Mucosa of rectum (tissue), 2 donors: Measurements from ENCODE around the gene SERPINF2.
A peak's percentile ranks its signal among the peaks of the same experiment; 100 is the strongest.
"Not testable (repeated sequence)": the region's sequence is repeated elsewhere in the genome, so short reads cannot be mapped to it uniquely, and the experiment has no call there.

ENCODE experiments used
- H3K27ac ChIP-seq, 2 donors: one replicate each; pipeline ENCODE4 v1.7.0; 2013; ENCODE audit warnings: inconsistent platforms in 2 of 2, low read depth in 2 of 2, low read length in 2 of 2
- H3K27me3 ChIP-seq, 2 donors: one replicate each; pipeline ENCODE4 v1.7.0; 2013; ENCODE audit warnings: low read length in 2 of 2; ENCODE audit not compliant: control insufficient read depth in 2 of 2, insufficient read depth in 2 of 2
- H3K36me3 ChIP-seq, 2 donors: one replicate each; pipeline ENCODE4 v1.7.0; 2013; ENCODE audit warnings: low read length in 2 of 2; ENCODE audit not compliant: control insufficient read depth in 2 of 2, insufficient read depth in 2 of 2
- H3K4me1 ChIP-seq, 2 donors: one replicate each; pipeline ENCODE4 v1.7.0; 2013; ENCODE audit warnings: low read length in 2 of 2, mild to moderate bottlenecking in 1 of 2; ENCODE audit not compliant: control insufficient read depth in 2 of 2, insufficient read depth in 2 of 2
- H3K4me3 ChIP-seq, 2 donors: one replicate each; pipeline ENCODE4 v1.7.0; 2013; ENCODE audit warnings: low read length in 2 of 2
- H3K9ac ChIP-seq, 2 donors: one replicate each; pipeline ENCODE4 v1.7.0; 2013; ENCODE audit warnings: low read length in 2 of 2, low read depth in 1 of 2, mild to moderate bottlenecking in 1 of 2
- H3K9me3 ChIP-seq, 2 donors: one replicate each; pipeline ENCODE4 v1.7.0; 2013; ENCODE audit warnings: low read length in 2 of 2; ENCODE audit not compliant: control insufficient read depth in 2 of 2
- donor health status: healthy.
- donor health status: Normal muscosa, but diverticular disease.

The SERPINF2 gene

DNA sequence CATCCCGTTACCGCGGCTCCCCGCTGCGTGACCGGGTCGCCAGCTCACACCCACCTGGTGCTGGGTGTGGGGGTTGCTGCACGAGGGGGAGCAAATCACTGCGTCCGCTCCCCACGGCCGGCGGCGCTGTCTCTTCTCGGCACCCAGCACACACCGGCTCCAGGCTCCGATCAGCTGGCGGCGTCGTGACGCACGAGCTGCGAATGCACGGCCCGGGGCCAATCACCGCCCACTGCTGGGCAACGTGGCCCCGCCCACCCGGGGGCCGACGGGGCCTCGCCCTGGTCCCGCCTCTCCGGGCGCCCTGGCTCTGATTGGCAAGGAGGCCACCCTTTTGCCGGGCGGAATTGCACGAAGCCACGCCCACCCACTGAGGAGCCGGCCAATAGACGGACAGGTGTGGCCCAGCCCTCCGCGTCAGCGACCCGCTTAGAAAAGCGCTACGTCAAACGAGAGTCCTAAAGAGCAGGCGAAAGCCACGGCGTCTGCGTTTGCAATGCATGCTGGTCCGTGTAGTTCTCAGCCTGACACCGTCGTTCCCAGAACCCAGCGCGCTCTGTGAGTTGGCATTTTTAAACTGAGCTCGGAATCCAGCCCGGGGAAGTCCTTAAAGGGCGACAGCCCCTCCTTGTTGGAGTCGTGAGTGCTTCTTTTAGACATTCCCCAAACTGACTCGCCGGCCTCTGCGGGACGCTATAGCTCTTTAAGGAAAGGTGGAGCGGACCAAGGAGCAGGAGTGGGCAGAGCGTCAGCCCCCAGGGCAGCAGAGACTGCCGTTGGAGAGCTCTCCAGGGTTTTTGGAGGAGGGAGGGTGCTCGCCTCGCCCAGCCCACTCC is 26.4 kb upstream of the SERPINF2 start:
- Histone ChIP-seq H3K27ac (peak overlapping the region; percentile 99 to 100), H3K9ac (peak overlapping the region; percentile 95 to 99), H3K36me3 (peaks cover 17 to 21% of the 10 kb centered on the region in 2 donors), H3K27me3 (no peaks in the 10 kb centered on the region), H3K4me3 (peak overlapping the region; percentile 84 to 86), H3K4me1 (peaks cover 37 to 41% of the 10 kb centered on the region in 2 donors), H3K9me3 (no peaks in the 10 kb centered on the region)

DNA sequence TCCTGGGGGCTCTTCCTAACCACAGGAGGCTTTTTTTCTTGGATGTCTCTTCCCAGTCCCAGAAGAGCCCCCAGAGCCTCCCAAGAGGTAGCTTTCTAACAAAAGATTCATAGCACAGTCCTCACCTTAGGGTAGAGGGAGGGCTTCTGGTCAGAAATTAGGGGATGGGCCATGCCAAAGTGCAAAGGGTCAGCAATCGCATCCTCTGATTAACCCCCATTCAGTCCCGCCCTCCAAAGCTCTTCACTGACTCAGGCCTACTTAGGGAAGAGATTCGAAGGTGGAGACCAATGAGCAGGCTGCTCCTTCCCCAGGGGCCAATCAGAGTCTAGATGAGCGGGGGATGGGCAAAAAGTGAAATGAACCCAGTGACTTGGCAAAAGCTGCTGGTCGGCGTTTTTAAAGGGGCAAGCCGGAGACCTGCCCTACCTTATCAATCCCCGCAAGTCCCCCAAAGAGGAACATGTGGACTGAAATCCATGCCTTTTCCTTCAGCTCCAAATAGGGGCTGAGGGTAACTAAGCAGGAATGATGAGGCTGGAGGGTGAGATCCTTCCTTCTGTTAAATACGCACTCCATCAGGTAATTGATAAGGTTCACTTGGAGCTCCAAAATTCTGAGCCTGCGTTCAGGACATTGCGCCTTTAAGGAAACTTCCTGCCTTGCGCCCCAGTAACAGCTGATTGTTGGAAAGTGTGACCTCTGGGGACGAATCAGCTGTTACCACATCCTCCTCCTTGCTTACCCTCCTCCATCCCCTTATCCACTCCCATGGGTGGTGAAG is 25.6 kb upstream of the SERPINF2 start:
- peak overlapping the region; percentile 84 to 86 for H3K4me3 ChIP-seq
- H3K4me1 ChIP-seq, result peaks cover 37 to 41% of the 10 kb centered on the region in 2 donors
- peak overlapping the region; percentile 99 to 100 for H3K27ac ChIP-seq
- peak overlapping the region; percentile 95 to 99 for H3K9ac ChIP-seq
- H3K27me3 ChIP-seq, result no peaks in the 10 kb centered on the region
- peaks cover 16% of the 10 kb centered on the region in 2 donors for H3K36me3 ChIP-seq
- no peaks in the 10 kb centered on the region for H3K9me3 ChIP-seq

DNA sequence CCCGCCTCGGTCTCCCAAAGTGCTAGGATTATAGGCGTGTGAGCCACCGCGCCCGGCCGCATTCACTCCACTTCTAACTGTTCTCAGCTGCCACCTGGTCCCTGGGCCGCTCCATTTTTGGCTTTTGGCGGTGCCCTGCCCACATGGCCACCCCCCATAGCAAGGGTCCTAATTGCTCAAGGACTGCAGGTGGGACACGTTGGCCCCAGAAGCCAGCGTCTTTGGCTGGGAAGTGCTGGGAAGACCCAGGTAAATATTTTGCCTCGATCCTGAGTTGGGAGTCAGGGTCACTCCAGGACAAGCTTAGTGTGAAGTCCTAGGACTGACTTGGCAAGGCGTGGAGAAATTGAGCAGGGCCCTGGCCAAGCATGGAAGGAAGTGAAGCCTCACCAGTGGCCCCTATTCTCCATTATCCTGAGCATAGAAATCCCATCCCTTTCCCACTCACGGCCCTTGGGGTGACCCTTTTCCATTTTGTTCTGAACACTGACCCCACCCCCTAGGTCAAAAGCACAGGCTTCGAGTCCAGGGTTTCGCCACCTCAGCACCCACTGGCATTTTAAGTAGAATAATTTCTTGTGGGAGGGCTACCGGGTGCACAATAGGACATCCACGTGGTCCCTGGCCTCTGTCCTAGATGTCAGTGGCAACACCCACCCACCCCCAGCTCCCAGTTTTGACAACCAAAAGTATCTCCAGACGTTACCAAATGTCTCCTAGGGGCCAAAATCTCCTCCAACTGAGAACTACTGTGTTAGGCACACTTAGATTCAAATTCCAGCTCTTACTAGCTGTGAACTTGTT is 24.1 kb upstream of the SERPINF2 start:
- H3K27me3 ChIP-seq, result no peaks in the 10 kb centered on the region
- H3K36me3 ChIP-seq, result peaks cover 1 to 2% of the 10 kb centered on the region in 2 donors
- no peaks in the 10 kb centered on the region for H3K9me3 ChIP-seq
- H3K9ac ChIP-seq, result no peak overlapping the region
- peaks cover 26 to 33% of the 10 kb centered on the region in 2 donors for H3K4me1 ChIP-seq
- H3K4me3 ChIP-seq, result no peak overlapping the region
- H3K27ac ChIP-seq, result peak overlapping the region in 1 of 2 donors; percentile 100

DNA sequence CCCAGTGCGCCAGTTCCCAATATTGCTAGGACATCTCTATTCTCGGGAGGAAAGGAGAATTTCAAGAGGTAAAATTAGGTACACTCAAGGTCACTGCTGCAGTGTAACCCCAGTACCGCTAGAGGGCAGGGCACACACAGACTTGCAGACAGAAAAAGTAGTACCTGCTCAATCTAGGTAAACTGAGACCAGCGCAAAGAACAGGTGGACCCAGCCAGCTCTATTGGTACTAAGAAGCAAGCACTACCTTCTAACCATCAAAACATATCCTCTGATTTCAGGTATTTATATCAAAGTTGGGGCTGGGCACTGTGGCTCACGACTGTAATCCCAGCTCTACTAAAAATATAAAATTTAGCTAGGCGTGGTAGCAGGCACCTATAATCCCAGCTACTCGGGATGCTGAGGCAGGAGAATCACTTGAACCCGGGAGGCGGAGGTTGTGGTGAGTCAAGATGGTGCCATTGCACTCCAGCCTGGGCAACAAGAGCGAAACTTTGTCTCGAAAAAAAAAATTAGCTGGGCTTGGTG is 21.8 kb upstream of the SERPINF2 start:
- Histone ChIP-seq H3K27me3 (no peaks in the 10 kb centered on the region), H3K36me3 (no peaks in the 10 kb centered on the region), H3K9ac (peak overlapping the region in 1 of 2 donors; percentile 48), H3K4me3 (peak overlapping the region; percentile 42 to 55), H3K27ac (no peak overlapping the region), H3K9me3 (no peaks in the 10 kb centered on the region), H3K4me1 (peaks cover 23 to 33% of the 10 kb centered on the region in 2 donors)

DNA sequence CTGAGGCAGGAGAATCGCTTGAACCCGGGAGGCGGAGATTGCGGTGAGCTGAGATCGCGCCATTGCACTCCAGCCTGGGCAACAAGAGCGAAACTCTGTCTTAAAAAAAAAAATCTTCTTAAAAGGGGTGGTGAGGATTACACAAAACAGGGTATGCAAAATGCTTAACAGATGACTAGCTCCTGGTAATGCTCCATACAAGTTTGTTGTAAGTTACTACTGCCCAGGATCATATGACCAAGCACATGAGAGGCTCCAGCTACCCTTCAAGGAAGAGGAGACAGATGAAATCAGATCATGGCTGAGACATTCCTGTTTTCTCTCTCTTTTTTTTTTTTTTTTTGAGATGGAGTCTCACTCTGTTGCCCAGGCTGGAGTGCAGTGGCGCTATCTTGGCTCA is 20.6 kb upstream of the SERPINF2 start:
- not testable (repeated sequence) for H3K36me3 ChIP-seq, H3K9me3 ChIP-seq, H3K4me3 ChIP-seq, H3K27me3 ChIP-seq, H3K9ac ChIP-seq
- H3K27ac ChIP-seq, result peak overlapping the region in 1 of 2 donors; percentile 82
- peaks cover 23 to 29% of the 10 kb centered on the region in 2 donors for H3K4me1 ChIP-seq

DNA sequence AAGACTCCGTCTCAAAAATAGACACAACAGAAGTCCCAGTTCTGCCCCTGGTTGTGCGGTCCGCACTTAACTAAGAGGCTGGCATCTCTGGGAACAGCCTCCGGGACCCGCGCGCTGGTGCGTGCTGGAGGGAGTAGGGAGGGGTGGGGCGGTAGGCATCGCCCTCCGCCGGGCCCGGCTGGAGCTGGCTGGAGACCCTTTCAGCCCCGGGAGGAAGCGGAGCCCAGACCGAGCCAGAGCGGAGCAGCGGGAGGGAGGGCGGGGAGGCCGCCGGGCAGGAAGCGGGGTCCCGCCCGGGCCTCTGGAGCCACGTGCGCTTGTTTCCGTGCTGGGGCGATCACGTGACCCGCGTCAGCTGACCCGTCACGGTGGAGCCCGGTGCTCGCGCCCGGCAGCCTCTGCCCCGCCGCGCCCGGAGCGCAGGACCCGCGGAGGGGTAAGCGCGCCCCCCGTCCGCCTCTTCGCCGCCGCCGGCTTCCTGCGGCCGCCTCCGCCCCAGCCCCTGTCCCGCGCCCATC is 18.3 kb upstream of the SERPINF2 start, which contains the start of gene WDR81:
WDR81 (plus strand) TSS at position 354 of the 518 bp plus-strand sequence. CDS start 256 bp downstream, outside the sequence.
- Histone ChIP-seq H3K27ac (peak within 1 kb of the TSS; percentile 74 to 86), H3K9me3 (no peaks in the 10 kb centered on the region), H3K36me3 (peaks cover 9 to 19% of the 10 kb centered on the region in 2 donors), H3K4me3 (peak within 1 kb of the TSS; percentile 78 to 86), H3K4me1 (peaks cover 15 to 21% of the 10 kb centered on the region in 2 donors), H3K27me3 (no peaks in the 10 kb centered on the region), H3K9ac (peak within 1 kb of the TSS; percentile 52 to 65)

DNA sequence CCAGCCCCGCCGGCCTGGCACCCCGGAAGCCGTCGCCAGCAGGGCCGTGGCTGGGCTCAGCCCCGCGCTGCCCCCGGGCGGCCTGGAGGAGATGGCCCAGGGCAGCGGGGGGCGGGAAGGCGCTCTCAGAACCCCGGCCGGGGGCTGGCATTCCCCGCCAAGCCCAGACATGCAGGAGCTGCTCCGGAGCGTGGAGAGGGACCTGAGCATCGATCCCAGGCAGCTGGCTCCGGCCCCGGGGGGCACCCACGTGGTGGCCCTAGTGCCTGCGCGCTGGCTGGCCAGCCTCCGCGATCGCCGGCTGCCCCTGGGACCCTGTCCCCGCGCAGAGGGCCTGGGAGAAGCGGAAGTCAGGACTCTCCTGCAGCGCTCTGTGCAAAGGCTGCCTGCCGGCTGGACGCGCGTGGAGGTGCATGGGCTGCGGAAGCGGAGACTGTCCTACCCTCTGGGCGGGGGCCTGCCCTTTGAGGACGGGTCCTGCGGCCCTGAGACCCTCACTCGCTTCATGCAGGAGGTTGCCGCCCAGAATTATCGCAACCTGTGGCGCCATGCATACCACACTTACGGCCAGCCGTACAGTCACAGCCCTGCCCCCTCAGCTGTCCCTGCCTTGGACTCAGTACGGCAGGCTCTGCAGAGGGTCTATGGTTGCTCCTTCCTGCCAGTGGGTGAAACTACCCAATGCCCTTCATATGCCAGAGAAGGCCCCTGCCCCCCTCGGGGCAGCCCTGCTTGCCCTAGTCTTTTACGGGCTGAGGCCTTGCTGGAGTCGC is 17.6 kb upstream of the SERPINF2 start:
- H3K27ac ChIP-seq, result peak overlapping the region; percentile 39 to 86
- H3K9ac ChIP-seq, result peak overlapping the region in 1 of 2 donors; percentile 65
- peak overlapping the region; percentile 78 to 86 for H3K4me3 ChIP-seq
- peaks cover 15 to 21% of the 10 kb centered on the region in 2 donors for H3K4me1 ChIP-seq
- H3K9me3 ChIP-seq, result no peaks in the 10 kb centered on the region
- peaks cover 9 to 19% of the 10 kb centered on the region in 2 donors for H3K36me3 ChIP-seq
- no peaks in the 10 kb centered on the region for H3K27me3 ChIP-seq

DNA sequence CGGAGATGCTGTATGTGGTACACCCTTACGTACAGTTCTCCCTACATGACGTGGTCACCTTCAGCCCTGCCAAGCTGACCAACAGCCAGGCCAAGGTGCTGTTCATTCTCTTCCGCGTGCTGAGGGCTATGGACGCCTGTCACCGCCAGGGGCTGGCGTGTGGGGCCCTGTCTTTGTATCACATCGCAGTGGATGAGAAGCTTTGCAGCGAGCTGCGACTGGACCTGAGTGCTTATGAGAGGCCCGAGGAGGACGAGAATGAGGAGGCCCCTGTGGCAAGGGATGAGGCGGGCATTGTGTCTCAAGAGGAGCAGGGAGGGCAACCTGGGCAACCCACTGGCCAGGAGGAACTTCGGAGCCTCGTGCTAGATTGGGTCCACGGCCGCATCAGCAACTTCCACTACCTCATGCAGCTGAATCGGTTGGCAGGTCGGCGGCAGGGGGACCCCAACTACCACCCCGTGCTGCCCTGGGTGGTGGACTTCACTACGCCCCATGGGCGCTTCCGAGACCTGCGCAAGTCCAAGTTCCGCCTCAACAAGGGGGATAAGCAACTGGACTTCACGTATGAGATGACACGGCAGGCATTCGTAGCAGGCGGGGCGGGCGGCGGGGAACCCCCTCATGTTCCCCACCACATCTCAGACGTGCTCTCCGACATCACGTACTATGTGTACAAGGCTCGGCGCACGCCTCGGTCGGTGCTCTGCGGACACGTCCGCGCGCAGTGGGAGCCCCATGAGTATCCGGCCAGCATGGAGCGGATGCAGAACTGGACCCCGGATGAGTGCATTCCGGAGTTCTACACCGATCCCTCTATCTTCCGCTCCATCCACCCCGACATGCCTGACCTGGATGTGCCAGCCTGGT is 16.8 kb upstream of the SERPINF2 start:
- Histone ChIP-seq H3K4me3 (peak overlapping the region; percentile 78 to 86), H3K36me3 (peaks cover 9 to 19% of the 10 kb centered on the region in 2 donors), H3K9me3 (no peaks in the 10 kb centered on the region), H3K27ac (no peak overlapping the region), H3K9ac (peak overlapping the region; percentile 6 to 65), H3K27me3 (no peaks in the 10 kb centered on the region), H3K4me1 (peaks cover 19 to 22% of the 10 kb centered on the region in 2 donors)
